Nephron progenitor cell (in vitro differentiated cells): ENCODE data around the gene TAOK2.

Source experiments
- DNase-seq: peaks from one replicate; pipeline ENCODE4 v3.0.0; 2021
- H3K27ac Mint-ChIP-seq: 2 replicates; pipeline ENCODE4 v1.8.0; 2021; ENCODE audit warnings: mild to moderate bottlenecking, moderate library complexity, mixed read lengths
- H3K27me3 Mint-ChIP-seq: 2 replicates; pipeline ENCODE4 v1.8.0; 2021; ENCODE audit warnings: mild to moderate bottlenecking, low read depth, mixed read lengths; ENCODE audit not compliant: poor library complexity
- H3K36me3 Mint-ChIP-seq: 2 replicates; pipeline ENCODE4 v1.8.0; 2021; ENCODE audit warnings: low read depth, mixed read lengths
- H3K4me1 Mint-ChIP-seq: 2 replicates; pipeline ENCODE4 v1.8.0; 2021; ENCODE audit warnings: mixed read lengths
- H3K4me3 Mint-ChIP-seq: 2 replicates; pipeline ENCODE4 v1.8.0; 2021; ENCODE audit warnings: mild to moderate bottlenecking, moderate library complexity, mixed read lengths
- H3K9me3 Mint-ChIP-seq: 2 replicates; pipeline ENCODE4 v1.8.0; 2021; ENCODE audit warnings: mild to moderate bottlenecking, moderate library complexity, mixed read lengths
- CTCF ChIP-seq: fragments of 200-600 bp; sonication (generic); IDR thresholded peaks from 2 replicates; pipeline ENCODE4 v1.5.0; 2021; ENCODE audit warnings: antibody characterized with exemption

TAOK2 gene

GRCh38 chr16:29985271-29985811 lies 11.7 kb downstream of the TAOK2 start:
- Mint-ChIP-seq H3K4me1 (peaks cover 23% of the 10 kb centered on the region), H3K36me3 (peaks cover 65% of the 10 kb centered on the region), H3K27me3 (no peaks in the 10 kb centered on the region), H3K9me3 (no peaks in the 10 kb centered on the region), H3K27ac (no peak overlapping the region), H3K4me3 (no peak overlapping the region)
- TF ChIP-seq CTCF = no peak
- DNase-seq = no peak

GRCh38 chr16:29986231-29986630 lies 12.6 kb downstream of the TAOK2 start:
- H3K27ac Mint-ChIP-seq = peak overlapping the region; percentile 71
- no peaks in the 10 kb centered on the region for H3K9me3 Mint-ChIP-seq
- peaks cover 28% of the 10 kb centered on the region for H3K4me1 Mint-ChIP-seq
- TF ChIP-seq CTCF = no peak
- peaks cover 63% of the 10 kb centered on the region for H3K36me3 Mint-ChIP-seq
- H3K4me3 Mint-ChIP-seq = no peak overlapping the region
- H3K27me3 Mint-ChIP-seq = no peaks in the 10 kb centered on the region
- no peak for DNase-seq

GRCh38 chr16:29986931-29987330 lies 13.3 kb downstream of the TAOK2 start:
- Mint-ChIP-seq H3K27ac (peak overlapping the region; percentile 71), H3K4me3 (no peak overlapping the region), H3K27me3 (no peaks in the 10 kb centered on the region), H3K9me3 (no peaks in the 10 kb centered on the region), H3K36me3 (peaks cover 60% of the 10 kb centered on the region), H3K4me1 (peaks cover 34% of the 10 kb centered on the region)
- no peak for TF ChIP-seq CTCF
- DNase-seq = no peak

GRCh38 chr16:29987371-29988085 lies 13.9 kb downstream of the TAOK2 start:
- H3K36me3 Mint-ChIP-seq = peaks cover 60% of the 10 kb centered on the region
- H3K27me3 Mint-ChIP-seq = no peaks in the 10 kb centered on the region
- H3K4me1 Mint-ChIP-seq = peaks cover 40% of the 10 kb centered on the region
- peak overlapping the region; percentile 95 for H3K27ac Mint-ChIP-seq
- no peak for DNase-seq
- no peaks in the 10 kb centered on the region for H3K9me3 Mint-ChIP-seq
- no peak for TF ChIP-seq CTCF
- H3K4me3 Mint-ChIP-seq = peak overlapping the region; percentile 9

GRCh38 chr16:29988346-29989075 lies 14.8 kb downstream of the TAOK2 start:
- TF ChIP-seq CTCF = no peak
- no peaks in the 10 kb centered on the region for H3K9me3 Mint-ChIP-seq
- no peaks in the 10 kb centered on the region for H3K27me3 Mint-ChIP-seq
- H3K27ac Mint-ChIP-seq = peak overlapping the region; percentile 95
- peaks cover 58% of the 10 kb centered on the region for H3K36me3 Mint-ChIP-seq
- no peak overlapping the region for H3K4me3 Mint-ChIP-seq
- H3K4me1 Mint-ChIP-seq = peaks cover 43% of the 10 kb centered on the region
- DNase-seq = no peak
